Measurements from ENCODE around the gene MEGF10.

The MEGF10 gene

GRCh38 chr5:127375544-127376091 is 85.0 kb downstream of the MEGF10 start:
- no peak overlapping the region for H3K4me3 ChIP-seq (replicated peaks; ENCODE audit: low read depth, low read length)
- no peak for TF ChIP-seq CTCF (IDR thresholded peaks at IDR 0.05; ENCODE audit: low read length, missing control alignments)
- DNase-seq (ENCODE audit: low read depth), result no peak

- H3K4me3 ChIP-seq (replicated peaks; ENCODE audit: low read depth, low read length), result no peak overlapping the region
- no peak for DNase-seq (ENCODE audit: low read depth)
- no peak for TF ChIP-seq CTCF (IDR thresholded peaks at IDR 0.05; ENCODE audit: low read length, missing control alignments)
These were observed 87.1 kb downstream of the MEGF10 start for GRCh38 chr5:127377651-127378050.

GRCh38 chr5:127385936-127386335 is 95.3 kb downstream of the MEGF10 start:
- H3K4me3 ChIP-seq (replicated peaks; ENCODE audit: low read depth, low read length), result no peak overlapping the region
- no peak for DNase-seq (ENCODE audit: low read depth)
- TF ChIP-seq CTCF (IDR thresholded peaks at IDR 0.05; ENCODE audit: low read length, missing control alignments), result no peak

- TF ChIP-seq CTCF (IDR thresholded peaks at IDR 0.05; ENCODE audit: low read length, missing control alignments), result no peak
- H3K4me3 ChIP-seq (replicated peaks; ENCODE audit: low read depth, low read length), result no peak overlapping the region
- DNase-seq (ENCODE audit: low read depth), result peak; percentile 34
These were observed 96.0 kb downstream of the MEGF10 start for GRCh38 chr5:127386557-127386956.

GRCh38 chr5:127389601-127390000 is 99.0 kb downstream of the MEGF10 start:
- no peak for DNase-seq (ENCODE audit: low read depth)
- no peak for TF ChIP-seq CTCF (IDR thresholded peaks at IDR 0.05; ENCODE audit: low read length, missing control alignments)
- no peak overlapping the region for H3K4me3 ChIP-seq (replicated peaks; ENCODE audit: low read depth, low read length)

GRCh38 chr5:127392762-127393161 is 102.2 kb downstream of the MEGF10 start:
- DNase-seq (ENCODE audit: low read depth), result no peak
- no peak for TF ChIP-seq CTCF (IDR thresholded peaks at IDR 0.05; ENCODE audit: low read length, missing control alignments)
- no peak overlapping the region for H3K4me3 ChIP-seq (replicated peaks; ENCODE audit: low read depth, low read length)

GRCh38 chr5:127396490-127397155 is 106.0 kb downstream of the MEGF10 start:
- H3K4me3 ChIP-seq (replicated peaks; ENCODE audit: low read depth, low read length), result no peak overlapping the region
- TF ChIP-seq CTCF (IDR thresholded peaks at IDR 0.05; ENCODE audit: low read length, missing control alignments), result no peak
- DNase-seq (ENCODE audit: low read depth), result no peak
